Measurements from ENCODE around the gene COX5A.

DNA sequence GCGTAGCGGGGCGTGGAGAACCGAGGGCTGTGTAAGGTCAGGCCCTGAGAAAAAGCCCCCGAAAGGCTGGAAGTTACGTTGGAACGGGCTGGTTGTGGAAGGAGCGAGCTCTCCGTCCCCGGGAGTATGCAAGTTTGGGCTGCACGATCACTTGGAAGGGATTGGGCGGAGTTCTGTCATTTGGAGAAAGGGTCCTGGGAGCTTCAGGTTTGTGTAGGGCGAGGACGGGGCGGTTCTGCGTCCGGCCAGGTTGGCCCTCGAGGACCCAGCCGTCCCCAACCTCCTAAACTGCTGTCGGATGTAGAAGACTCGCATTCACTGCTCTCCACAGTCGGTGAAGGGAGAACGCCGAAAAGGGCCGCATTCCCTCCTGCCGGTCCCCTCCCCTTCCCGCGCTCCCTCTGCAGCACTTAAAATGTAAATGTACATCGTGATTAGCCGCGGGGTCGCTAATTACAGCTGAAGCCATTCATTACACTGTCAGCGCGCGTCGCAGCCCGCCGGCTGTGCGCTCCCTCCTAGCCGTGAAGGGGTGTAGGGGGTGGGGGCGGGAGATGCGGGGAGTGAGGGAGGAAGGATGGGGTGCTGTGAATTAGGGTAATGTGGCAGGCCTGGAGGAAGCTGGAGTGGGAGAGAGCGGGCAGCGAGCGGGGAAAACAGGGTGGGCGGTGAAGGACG is 21.2 kb upstream of the COX5A start:
- TF ChIP-seq, protein P1, sequence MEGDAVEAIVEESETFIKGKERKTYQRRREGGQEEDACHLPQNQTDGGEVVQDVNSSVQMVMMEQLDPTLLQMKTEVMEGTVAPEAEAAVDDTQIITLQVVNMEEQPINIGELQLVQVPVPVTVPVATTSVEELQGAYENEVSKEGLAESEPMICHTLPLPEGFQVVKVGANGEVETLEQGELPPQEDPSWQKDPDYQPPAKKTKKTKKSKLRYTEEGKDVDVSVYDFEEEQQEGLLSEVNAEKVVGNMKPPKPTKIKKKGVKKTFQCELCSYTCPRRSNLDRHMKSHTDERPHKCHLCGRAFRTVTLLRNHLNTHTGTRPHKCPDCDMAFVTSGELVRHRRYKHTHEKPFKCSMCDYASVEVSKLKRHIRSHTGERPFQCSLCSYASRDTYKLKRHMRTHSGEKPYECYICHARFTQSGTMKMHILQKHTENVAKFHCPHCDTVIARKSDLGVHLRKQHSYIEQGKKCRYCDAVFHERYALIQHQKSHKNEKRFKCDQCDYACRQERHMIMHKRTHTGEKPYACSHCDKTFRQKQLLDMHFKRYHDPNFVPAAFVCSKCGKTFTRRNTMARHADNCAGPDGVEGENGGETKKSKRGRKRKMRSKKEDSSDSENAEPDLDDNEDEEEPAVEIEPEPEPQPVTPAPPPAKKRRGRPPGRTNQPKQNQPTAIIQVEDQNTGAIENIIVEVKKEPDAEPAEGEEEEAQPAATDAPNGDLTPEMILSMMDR (IDR thresholded peaks at IDR 0.05): no peak
- no peak for TF ChIP-seq POLR2A (IDR thresholded peaks at IDR 0.05)
- TF ChIP-seq POLR2AphosphoS5 (IDR thresholded peaks at IDR 0.05): no peak
